SIG-M5 treated with dmso at 0.1 percent for 504 hours (cell line): ENCODE data around the gene RUBCN.

ENCODE experiments used
- DNase-seq: peaks from one replicate; lab custom pipeline; 2025; ENCODE audit not compliant: unreplicated experiment; lab: John Stamatoyannopoulos, UW

Gene RUBCN

DNA sequence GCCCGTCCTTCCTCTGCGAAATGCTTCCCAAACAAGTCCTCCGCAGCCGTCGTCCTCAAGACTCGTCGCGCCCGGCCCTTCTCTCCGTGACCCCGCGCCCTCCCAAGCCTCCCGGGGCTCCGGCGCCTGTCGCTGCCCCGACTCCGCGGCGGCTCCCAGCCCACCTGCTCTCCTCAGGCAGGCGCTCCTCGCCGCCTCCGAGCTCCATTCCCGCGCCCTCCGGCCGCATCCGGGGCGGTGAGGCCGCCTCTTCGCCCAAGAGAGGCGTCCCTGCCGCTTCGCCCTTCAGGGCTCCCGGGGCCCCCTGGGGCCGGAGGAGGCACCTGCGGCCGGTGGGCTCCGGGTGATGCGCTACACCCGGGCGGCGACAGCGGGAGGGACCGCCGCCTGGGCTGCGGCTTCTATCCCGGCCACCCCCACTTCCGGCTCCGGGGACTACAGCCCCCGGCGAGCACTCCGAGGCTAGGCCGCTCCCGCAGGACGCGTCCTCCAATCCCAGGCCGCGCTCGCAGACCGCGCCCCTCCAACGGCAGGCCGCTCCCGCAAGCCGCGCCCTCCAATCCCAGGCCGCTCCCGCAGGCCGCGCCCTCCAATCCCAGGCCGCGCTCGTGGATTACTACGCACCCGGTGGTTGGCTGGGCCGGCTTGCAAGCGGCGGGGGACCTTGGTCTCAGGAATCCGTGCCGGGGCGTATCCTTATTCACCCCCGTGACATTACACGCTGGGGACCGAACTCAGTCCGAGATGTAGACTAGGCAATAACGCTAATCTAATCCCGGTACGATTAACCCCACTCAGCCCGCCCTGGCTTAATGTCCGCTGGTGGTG, at the start of gene RUBCN:
TSS of gene RUBCN (minus strand) at position 414 of the 828 bp plus-strand sequence. CDS start at position 229, 185 bp downstream.
- peak; percentile 97 for DNase-seq

DNA sequence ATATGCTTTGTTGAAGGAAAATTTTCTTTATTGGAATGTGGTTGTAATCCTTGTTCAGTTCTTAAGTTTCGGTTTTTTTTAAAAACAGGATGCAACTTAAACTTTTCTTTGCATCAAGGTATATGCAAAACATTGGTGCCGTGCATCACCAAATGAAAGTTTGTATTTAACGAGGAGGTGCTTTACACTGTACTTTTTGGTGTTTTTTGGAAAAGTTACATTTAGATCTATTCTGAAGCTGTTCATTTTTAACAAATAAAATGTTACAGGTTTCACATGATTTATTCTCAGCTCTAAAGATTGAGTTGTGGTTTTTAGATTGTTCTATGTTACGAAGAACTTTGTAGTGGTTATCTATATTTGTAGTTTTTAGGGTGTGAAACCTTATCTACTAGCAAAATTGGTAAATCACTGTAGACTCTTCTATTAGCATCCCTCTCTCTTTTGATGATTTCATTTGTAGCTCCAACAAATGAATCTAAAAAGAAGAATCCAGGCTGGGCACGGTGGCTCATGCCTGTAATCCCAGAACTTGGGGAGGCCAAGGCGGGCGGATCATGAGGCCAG, 47.4 kb upstream of the RUBCN start:
- DNase-seq = no peak

DNA sequence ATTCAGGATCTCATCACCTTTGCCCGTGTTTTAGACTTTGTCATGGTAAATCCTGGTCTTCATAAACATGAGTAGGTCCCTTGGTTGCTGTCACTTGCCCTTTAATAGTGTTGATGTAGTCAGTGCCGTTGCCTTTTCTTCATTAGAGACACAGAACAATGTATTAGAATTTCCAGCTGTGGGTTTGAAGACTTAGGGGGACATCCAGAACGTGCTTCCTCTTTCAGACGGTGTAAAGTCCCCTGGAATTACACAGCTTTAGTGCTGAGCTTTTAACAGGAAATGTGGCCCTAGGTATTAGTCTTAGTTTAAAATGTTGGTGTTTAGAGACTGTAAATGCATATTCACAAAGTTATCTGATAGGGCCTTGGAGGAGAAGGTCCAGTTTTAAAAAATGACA, 45.5 kb upstream of the RUBCN start:
- DNase-seq = no peak

DNA sequence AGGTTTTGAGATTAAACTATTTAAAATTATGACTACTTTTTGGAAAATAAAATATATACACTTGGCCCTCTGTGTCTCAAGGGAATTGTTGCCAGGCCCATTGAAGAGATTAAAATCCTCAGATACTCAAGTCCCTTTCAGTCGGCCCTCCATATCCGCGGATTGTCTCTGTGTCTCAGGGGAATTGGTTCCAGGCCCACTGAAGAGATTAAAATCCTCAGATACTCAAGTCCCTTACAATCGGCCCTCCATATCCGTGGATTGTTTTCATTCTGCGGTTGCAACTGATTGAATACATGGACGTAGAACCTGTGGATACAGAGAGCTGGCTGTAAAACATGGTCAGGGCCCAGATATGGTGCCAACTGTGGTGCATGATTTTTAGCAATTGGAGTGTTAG, 38.6 kb upstream of the RUBCN start:
- no peak for DNase-seq

DNA sequence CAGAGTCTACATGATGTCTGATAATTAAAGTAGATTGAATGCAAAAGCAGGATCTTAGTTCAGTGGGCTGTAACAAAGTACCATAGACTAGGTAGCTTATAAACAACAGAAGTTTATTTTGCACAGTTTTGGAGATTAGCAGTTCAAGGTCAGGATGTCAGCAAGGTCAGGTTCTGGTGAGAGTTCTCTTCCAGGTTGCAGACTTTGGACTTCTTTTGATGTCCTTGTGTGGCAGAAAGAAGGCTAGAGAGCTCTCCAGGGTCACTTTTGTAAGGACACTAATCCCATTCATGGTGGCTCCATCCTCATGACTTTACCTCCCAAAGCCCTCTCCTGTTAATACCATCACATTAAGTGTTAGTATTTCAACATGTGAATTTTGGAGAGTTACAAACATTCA, 25.1 kb upstream of the RUBCN start:
- DNase-seq = no peak

DNA sequence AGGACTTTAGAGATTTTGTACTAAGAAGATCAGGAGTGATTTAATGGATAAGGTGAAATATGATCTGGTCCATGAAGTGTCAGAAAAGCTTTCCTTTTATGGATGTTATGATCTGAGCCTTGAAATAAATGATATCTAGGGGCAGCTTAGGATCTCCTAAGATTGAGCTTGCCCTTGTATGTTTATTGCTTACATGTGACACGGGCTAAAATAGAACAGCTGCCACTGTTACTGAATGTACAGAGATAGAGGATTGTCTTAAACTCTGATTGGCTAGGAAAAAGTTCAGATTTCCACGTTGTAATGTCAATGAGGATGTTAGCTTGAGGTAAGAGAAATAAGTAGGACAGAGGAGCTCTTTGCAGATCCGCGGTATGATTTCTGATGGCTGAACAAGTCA, 21.8 kb upstream of the RUBCN start:
- DNase-seq = no peak

DNA sequence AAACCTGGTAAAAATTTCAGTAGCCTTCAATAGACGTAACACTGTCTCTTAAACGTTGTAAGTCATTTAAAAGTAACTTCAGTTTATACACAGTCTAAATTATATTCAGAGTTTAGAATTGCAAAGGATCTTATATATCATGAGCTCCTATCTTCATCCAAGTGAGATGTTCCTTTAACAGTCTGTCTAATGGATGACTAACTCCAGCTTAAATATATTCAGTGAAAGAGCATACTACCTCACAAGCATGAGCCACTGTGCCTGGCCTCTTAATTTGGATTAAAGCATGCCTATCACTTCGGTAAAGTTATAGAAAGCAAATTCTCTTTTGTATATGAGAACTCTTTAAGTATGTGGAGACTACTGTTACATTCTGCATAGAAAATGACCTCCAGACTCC, 20.0 kb upstream of the RUBCN start:
- DNase-seq = no peak

DNA sequence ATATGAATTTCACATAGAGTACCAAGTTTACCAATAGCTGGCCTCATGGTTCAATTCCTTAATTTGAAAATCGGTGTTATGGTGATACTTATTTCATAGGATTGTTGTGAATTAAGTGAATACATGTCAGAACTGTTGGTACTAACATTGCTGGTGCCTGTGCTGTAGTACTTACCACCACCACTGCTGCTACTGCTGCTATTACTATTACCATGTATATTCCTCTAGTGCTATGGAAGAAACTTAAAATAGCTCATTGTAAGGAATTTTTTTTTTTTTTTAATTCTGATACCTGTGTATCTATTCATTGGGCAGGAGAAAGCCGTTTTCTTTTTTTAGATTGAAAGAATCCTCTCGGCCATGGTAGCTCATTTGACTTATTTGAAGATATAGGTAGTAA, 16.6 kb upstream of the RUBCN start:
- peak; percentile 23 for DNase-seq

DNA sequence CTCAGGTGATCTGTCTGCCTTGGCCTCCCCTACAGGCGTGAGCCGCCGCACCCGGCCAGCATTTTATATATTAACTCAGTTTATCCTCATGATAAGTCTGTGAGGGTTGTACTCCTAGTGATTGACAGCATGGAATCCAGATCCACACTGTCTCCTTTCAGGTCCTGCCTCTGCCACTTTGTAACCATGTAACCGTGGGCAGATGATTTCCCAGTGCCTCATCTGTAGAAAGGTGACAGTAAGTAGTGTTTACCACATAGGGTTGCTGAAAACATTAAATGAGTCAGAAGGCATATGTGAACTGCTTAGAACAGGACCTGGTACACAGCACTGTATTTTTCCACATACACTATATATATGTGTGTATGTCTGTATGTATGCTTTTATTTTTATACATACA, 15.4 kb upstream of the RUBCN start:
- no peak for DNase-seq

DNA sequence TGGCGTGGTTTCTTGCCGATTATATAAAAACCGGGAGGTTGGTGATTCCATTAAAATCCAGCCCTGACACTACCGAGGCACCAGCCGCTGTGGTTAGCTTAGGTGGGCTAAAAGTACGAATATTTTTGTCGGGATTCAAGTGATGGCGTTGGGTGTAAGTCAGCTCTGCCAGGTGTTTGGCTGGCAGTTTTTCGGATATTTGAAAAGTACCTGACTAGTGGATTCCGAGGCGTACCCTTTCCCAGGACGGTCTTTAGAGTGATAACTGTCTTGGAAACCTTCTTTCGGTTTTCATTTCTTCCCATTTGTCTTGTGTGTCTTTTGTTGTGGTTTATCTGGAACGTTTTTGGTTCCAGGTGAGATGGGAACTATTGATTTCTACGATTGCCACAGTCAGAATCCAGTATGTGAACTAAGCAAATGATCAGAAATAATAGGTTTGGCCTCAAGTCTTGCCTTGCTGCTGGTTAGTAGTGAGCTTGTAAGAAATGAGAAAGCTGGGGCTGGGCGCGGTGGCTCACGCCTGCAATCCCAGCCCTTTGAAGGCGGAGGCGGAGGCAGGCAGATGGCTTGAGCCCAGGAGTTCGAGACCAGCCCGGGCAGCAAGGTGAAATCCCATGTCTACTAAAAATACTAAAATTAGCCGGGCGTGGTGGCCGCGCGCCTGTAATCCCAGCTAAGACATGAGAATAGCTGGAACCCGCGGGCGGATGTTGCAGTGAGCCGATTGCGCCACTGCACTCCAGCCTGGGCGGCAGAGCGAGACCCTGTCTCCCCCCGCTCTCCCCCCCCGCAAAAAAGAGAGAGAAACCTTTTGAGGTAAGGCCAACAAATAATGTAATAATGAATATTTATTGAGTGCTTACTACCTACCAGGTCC, 14.4 kb upstream of the RUBCN start:
- DNase-seq = peak; percentile 43

DNA sequence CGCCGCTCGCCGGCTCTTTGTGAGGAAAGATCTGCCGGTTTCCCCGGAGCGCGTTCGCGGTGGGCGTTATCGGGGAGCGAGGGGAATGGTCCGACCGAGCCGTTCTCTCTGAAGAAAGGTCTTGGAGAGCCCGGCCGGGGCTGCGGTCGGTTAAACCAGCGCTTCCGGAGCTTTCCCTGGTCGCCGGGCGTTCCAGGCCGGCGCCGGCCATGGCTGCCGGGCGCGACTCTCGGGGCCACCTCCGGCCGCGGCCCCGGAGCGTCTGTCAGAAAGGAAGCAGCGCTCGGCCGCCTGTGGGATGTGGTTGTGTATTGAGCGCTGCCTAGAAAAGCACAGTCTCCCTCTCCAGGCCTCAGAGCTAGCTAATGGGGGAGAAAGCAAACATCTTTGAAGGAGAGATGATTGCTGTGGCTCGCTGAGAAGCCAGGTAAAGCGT, 13.7 kb upstream of the RUBCN start:
- DNase-seq = peak; percentile 78

DNA sequence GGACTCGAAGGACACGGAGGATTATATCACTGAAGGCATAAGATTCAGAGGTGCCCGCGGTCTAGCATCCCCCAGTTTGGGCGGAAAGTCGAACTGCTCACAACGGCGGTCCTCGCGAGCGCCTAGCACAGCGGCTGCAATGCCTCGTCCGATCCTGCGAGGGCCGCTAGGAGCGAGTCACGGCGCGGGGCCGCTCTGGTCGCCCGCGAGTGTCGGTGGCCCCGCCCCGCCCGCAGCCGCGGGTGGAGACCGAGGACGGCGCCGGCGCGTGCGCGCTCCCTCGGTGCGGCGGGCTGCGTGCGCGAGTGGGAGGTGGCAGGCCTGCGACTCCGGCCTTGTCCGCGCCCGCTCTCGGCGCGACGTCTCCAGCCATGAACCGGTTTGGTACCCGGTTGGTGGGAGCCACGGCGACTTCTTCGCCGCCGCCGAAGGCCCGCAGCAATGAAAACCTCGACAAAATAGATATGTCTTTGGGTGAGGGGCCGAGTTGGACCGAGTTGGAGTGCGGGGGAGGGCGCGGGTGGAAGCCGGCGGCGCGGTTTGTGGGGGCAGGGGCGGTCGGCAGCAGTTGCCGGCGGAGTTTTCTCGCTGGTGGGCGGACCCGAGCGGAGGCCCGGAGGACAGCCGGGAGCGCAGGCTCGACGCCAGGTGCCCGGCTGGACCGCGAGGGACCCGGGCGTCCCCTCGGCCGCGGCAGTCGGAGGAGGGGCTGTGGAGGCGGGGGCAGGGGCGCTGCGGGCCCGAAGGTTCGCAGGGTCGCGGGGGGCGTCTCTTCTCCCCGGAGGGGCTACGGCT, 13.1 kb upstream of the RUBCN start, which contains the start of gene FYTTD1:
TSS of gene FYTTD1 (plus strand) at position 283 of the 795 bp plus-strand sequence. CDS start at position 372, 89 bp downstream.
- peak; percentile 85 for DNase-seq

DNA sequence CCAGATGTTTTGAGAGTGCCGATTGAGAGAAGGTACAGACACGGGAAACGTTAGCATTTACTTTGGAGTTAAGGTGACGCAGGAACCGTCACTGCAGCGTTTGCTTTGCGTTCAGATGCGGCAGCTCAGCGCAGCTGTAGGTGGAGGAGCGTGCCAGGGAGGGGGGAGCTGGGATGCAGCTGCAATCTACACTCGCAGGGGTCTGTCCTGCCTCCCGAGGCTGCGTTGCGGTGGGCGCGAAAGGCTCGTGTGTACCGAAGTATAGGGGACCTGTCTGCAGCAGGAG, 12.6 kb upstream of the RUBCN start:
- DNase-seq = peak; percentile 43

DNA sequence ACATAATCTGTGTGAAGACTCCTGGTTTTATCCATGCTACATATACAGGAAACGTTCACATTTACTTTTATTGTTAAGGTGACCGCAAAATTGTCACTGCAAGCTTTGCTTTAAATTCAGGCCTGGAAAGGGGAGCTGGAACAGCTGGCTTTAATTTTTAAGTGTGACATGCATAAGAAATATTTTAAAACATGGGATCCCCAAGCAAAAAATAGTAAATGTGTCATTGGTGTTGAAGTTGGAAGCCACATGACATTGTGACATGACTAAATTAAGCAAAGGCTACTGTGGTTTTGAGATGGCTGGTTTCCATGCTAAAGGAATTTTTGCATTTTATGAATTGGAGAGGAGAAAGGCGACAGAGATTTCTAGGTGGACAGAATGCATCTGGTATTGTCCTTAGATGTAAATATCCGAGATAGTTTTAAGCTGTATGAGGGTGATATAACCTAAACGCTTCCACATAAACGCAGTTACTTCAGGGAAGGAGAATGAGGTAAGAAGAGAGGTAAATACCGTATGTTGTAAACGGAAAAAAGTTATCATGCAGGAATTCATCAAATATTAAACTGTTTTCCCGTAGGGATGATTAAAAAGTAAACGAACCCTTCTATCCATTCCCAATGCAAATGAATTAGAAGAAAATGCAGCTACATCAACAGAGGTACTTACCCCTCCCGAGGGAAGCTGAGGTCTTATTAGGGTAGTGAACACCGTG, 12.1 kb upstream of the RUBCN start:
- no peak for DNase-seq

DNA sequence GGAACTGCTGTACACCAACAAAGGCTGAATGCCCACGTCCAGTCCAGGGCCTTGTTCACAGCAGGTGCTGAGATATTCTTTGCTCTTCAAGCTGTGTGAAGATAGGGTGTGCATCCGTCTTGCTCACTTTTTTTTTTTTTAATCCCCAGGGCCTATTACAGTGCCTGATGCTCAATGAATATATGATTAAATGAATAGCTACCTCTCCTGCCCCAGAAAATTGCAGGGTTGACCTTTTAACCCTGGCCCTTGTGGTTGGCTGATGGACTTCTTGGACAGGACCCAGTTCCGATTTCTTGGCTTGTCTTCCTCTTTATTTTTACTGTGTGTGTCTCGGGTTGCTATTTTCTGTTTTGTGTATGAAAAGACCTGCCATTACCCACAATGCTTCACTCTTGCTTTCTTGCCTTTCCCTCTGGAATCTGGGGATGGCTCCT, 10.1 kb upstream of the RUBCN start:
- DNase-seq = peak; percentile 59

DNA sequence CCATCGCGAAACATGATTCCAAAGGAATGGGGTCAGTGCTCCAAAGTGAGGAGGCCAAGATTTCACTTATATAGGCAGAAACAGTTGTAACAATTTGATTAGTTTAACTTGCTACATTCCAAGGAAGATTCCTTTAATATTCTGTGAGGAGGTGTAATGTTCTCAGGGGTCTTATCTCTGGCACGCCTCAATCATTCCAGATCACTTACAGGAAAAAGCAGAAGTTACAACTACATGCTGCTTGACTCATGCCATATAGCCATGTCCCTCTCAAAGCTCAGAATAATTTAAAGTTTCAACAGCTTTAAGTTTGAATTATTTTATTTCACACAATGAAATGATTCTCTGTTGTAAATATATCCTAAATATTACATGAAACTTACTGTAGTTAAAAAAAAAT, 9.5 kb upstream of the RUBCN start:
- peak; percentile 11 for DNase-seq

DNA sequence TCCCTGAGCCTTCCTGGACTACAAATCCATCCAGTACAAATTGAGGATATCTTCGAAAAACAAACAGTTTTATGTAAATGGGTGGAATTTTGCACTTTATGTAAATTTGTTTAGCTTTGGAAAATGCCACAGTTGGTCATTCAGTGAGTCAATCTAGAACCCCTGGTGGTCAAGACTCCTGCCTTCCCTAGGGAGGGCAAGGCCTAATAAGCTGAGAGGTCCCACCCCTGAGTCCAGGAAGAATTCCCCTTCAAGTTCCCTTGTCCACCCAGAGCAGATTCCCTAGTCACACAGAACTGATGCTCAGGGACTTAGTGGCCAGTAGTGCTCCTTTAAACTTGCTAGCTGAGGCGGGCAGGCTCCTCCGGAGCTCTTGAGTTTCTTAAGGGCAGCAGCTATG, 6.1 kb upstream of the RUBCN start:
- DNase-seq = no peak

DNA sequence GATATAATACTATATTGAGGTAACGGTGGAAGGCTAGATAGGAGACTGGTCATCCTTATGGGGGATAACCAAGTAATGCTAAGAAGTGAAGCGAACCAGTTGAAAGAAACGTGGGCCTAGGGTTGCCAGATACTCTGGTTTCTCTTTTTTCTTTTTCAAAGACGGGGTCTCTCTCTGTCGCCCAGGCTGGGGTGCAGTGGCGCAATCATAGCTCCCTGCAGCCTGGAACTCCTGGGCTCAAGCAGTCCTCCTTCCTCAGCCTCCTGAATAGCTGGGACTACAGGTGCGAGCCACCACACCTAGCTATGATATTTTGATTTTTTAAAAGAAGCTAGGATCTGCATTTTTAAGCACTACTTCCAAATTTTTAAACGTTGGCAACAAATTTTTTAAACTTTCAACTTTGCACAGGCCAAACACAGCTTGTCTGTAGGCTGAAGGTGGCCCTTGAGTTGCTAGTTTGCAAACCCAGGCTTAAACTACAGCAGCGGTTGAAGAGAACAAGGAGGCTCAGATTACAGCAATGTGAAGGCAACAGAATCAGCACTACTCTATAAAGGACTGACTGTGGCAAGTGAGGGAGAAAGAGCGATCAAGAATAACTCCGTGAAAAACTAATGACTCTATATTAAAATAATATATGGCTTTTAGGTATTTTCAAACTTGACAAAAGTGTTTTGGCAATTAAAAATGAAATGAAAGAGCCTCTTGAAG, 1.2 kb upstream of the RUBCN start:
- no peak for DNase-seq

DNA sequence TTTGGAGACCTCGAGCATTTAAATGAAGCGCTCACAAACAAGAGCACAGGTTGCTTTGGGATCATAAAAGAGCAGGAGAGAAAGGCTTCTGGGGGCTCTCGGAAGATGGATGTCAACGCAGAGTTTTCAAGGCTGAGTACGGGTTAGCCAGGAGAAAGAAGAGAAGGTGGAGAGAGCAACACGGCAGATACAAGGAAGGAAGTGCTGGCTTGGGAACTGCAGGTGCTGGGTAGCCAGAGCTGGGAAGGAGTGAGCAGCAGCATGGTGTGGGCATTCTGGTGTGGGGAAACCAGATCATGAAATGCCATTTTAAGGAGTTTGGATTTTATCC, 580 bp upstream of the RUBCN start:
- no peak for DNase-seq

DNA sequence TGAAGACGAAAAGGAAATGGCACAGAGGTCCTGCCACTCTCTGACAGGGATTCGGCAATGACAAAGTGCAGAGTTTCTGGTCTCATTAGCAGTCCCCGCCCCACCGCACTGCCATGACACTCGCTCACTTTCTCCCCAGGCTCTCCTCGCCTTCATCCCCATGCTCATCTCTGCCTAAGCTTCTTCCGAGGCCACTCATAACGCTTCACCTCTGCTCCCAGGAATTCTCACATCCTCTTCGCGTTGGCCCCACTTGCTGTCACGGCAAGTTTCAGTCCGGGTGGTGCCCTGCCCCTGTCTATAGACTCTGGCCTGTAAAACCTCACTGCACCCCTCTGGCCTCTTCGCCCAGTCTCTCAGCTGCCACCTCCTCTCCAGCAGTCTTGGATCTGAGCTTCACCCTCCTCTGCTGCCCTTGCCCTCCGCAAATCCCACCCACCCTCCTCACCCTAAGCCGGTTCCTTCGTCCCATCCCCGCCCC, 654 bp downstream of the RUBCN start:
- peak; percentile 39 for DNase-seq
